GM03348 (cell line): ENCODE results near the gene SOCS2.

Experiments
- DNase-seq: peaks from one replicate; pipeline ENCODE4 v3.0.0; 2012; ENCODE audit warnings: low spot score

SOCS2 gene

DNA sequence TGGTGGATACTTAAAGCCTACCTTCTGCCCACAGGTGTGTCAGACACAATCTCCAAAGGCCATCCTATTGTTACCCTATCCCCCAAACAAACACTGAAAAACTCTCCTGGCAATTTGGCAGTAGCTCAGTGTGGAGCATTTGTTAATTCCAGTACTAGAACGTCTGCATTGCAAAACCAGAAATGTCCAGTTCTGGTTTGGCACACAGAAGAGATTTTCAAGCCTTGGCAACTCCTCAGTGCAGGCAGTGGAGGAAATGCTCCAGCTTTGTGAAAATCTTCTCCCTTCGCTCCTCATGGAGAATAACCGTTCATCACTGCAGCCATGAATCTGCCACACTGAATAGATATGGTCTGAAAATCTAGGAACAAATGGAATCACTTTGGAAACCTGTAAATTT lies 5.3 kb upstream of the SOCS2 start:
- peak; percentile 22 for DNase-seq

DNA sequence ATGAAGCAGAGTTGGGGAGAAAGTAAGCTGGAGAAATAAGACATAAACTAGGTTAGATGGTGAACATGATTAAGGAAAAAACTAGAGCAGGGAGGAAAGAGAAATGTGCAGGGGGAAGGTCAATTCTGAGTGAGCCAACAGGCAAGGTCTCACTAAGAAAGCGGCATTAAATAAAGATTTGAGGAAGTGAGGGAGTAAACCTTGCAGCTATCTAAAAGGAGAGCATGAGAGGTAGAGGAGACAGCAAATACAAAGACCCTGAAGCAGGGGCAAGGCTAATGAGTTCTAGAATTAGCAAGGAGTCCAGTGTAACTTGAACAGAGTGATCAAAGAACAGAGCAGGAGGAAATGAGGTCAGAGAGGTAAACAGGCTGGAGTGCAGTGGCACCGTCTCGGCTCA lies 4.4 kb upstream of the SOCS2 start:
- DNase-seq, result no peak

DNA sequence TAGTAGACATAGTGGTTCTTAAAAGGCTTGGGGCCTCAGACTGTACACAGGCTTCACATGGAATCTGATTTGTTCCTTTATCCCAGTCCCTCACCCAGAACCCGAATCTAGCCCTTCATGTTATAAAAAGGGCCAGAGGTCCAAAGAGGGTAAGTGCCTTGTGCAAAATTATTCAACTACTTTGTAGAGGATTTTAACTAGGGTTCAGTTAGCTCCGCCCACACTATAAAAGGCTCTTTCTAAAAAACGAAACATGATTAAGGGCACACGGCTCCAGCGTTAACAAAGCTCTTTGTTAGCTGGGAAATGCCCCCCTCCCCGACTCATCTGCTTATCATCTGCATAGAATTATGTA lies 3.2 kb upstream of the SOCS2 start:
- no peak for DNase-seq

DNA sequence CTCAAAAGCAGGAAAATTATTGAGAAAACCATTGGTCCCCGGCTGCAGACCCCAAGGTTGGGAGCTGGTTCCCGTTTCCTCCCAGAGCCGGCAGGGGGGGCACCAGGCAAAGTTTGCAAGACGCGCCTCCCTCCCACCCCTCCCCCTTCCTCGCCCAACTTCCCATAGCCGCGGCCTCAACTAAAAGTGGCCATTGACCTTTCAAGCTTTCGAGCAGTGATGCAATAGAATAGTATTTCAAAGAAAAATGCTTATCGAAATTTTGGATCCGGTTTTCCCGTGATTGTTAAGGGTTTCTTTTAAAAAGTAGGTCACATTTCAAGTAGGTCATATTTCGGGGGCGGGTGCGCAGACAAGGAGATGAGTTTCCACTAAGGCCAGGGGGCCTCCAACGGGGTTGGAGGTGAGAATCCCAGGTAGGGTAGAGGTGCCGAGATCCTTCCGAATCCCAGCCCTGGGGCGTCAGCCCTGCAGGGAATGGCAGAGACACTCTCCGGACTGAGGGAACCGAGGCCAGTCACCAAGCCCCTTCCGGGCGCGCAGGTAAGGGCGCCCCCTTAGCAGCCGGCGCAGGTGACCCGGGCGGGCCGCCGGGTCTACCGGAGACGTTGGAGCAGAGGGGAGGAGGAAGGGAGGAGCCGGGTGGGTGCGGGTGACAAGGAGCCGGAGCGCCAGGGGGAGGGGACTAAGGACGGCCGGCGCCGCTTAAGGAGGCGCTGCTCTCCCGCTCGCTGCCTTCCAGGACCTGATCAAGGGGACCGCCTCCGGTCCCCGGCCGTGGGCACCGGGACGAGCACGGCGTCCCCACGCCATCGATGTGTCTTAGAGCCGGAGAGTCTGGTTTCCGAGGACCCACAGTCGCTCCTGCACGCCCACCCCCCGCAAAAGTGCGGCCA lies 2.6 kb upstream of the SOCS2 start:
- peak; percentile 94 for DNase-seq

GRCh38 chr12:93570552-93571364 lies 1.7 kb upstream of the SOCS2 start:
- DNase-seq, result peak; percentile 95

DNA sequence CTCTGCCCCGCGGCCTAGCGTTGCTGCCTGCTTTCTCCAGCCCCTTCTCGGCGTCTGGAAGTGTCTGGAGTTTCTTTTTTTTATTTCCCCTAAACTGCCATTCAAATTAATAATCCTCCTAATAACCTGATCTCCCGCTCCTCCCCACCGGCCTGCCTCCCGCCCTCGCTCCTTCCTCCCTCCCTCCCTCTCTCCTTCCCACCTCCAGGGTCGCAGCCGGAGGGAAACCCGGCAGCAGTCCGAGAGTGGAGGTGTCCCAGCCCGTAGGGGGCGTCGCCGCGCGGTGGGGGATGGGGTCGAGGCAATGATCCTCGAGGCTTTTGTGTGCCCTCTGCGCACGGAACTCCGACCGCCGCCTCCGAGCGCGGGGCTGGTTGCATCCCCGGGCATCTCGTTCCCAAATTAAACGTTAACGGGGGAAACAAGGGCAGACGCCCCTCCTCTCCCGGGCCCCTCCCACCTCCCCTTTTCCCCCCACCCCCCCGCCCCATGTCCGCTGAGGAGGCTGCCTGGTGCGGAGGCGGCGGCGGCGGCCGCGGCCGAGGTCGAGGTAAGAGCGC lies 1.0 kb upstream of the SOCS2 start:
- peak; percentile 50 for DNase-seq

DNA sequence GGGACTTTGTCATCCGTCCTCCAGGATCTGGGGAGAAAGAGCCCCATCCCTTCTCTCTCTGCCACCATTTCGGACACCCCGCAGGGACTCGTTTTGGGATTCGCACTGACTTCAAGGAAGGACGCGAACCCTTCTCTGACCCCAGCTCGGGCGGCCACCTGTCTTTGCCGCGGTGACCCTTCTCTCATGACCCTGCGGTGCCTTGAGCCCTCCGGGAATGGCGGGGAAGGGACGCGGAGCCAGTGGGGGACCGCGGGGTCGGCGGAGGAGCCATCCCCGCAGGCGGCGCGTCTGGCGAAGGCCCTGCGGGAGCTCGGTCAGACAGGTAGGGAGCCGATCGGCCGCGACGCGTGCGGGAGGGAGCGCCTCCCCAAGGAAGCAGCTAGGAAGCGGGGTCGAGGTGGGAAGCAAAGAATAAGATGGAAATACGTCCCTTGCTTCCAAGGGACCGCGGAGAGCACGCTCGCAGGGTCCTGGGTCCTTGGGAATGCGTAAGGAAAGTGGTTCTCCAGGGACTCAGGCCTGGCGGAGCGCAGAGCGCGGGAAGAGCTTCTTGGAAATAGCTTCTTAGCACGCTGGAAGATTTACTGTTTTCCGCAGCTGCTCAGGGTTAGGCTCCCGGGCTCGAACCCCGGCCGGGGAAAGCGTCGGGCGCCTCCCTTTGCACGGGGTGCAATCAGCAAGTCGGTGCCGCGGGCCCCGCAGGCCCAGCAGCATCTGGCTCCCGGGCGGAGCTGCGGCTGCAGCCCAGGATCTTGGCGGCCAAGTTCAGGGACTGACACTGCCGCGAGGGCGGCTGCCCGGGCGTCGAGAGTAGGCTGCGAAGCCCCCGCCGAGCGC lies 457 bp downstream of the SOCS2 start:
- peak; percentile 67 for DNase-seq

DNA sequence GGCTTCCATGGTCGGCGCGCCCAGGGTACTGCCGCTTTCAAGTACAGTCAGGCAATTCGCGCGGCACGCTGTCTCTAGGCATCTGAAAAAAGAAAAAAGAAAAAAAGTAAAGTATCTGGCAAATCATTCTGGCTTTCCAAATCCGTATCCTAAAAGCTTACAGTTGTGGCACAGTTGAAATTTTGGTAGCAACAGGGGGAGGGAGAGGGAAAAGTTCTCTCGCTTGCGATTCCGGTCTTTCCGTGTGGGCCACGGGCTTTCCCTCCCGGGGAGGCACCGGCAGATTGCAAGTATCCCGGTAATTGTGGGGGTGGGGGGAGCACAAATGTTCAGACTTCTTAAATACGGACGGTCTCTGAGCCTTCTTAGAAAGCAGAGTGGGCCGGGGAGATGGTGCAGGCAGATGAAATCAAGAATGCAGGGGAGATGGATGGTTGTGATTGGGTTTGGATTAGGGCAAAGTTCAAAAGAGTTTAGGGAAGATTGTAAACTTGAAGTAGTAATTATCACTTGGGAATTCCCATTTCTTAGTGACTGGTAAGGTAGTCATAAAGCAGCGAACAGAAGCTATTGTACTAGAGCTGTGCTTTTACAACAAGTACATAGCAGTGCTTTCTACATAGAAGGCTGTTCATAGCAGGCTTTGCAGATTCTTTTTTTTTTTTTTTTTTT lies 1.2 kb downstream of the SOCS2 start:
- DNase-seq, result peak; percentile 9

- DNase-seq, result no peak
These were observed 4.7 kb downstream of the SOCS2 start for GRCh38 chr12:93577222-93577621.

DNA sequence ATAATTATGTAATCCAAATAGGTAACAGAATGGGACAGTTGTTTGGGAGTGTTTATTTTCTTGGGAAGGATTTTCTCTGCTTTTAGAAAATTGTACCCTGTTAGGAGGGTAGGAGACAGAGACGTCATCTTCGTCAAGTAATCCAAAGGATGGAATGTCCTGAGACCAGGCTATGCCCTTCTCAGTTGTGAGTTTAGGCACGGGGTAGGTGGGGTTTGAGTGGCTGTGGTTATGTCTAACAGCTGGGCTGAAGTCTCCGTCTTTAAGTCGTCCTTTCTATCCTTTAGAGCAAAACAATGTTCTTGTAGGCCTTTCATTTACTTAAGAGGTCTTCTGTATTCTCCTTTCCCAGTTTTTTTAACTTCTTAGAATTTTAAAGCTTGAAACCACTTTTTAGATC lies 5.7 kb downstream of the SOCS2 start:
- DNase-seq, result no peak

DNA sequence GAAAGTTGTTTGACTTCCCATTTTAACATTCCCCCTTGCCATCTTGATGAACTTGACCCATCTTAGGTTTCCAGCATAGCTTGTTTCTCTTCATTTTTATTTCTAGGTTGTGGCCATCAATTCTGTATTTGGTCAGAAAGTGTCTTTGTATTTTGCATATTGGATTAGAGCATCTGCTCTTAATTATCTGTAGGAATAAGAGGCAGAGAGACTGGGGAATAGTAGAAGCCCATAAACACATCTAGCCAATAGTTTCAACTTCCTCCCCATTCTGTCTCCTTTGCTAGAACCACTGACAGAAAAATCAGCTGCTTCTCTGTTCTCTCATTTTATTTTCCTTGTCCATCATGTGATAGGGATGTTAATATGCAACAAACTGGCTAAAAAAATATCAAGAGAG lies 8.2 kb downstream of the SOCS2 start:
- DNase-seq, result no peak

DNA sequence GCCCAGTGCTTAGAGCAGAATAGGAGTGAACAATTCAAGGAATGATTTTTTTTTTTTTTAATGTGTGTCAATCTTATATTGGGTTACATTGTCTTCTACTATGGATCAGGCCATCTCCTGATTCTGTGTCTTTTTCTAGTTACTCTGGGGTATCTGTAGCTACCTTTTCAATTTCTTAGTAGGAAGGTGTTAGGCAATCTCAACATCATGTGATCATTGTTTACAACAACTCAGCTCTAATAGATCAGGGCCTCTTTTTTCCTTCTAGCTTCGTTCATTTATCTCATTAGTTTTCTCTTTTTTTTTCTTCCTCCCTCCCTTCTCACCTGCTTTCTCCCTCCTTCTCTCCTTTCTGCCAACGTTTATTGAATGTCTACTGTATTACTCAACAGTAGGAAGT lies 8.9 kb downstream of the SOCS2 start:
- no peak for DNase-seq

DNA sequence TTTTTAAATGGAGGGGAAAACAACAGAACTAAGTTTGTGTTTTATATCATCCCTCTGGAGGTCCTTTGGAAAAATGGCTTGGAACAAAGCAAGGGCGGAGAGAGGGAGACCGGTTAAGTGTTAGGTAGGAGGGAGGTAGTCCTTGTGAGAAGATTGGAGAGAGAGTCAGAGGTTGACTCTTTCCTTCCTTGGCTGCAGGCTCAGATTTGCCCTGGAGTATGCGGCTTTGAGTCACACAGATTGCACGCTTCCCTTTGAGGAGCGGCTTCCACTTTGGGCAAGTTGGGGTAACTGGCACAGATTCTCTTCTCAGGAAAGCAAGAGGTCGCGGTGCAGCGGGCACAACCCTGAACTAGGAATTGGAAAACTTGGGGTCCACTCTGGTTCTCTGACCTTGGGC lies 9.9 kb downstream of the SOCS2 start:
- DNase-seq, result no peak

DNA sequence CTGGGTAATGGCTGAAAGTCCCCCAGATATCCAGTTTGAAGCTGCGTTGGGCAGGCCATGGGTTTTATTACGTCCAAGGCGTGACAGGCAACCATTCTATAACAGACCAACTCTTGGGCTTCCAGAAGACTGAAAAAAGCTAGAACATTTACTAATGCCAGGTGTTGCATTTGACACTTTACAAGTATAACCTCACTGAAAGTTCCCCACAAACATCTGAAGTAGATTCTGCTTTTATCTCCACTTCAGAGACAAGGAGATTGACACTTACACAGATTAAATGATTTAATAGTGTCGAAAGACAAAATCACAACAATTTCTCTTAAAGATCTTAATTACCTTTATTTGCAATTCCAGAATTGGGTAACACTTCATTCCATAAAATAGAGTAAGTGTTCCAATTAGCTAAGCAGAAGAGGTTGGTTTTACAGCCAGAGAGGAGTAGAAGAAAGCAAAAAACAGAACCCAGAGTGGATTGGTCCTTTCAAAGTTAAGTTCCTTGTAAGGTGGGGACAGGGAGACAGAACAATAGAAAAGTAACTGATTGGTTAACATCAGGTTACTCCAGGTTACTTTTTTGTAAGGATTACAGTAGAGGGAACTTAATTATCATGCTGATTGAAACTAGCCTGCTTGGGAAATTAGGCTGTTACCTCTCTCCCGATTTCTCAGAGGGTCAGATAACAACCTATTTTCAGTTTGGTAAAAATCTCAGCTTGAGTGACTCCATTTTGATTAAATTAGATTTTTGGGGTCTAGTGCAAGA lies 11.3 kb downstream of the SOCS2 start:
- no peak for DNase-seq

- DNase-seq, result no peak
These were observed 12.8 kb downstream of the SOCS2 start for GRCh38 chr12:93585247-93585646.

DNA sequence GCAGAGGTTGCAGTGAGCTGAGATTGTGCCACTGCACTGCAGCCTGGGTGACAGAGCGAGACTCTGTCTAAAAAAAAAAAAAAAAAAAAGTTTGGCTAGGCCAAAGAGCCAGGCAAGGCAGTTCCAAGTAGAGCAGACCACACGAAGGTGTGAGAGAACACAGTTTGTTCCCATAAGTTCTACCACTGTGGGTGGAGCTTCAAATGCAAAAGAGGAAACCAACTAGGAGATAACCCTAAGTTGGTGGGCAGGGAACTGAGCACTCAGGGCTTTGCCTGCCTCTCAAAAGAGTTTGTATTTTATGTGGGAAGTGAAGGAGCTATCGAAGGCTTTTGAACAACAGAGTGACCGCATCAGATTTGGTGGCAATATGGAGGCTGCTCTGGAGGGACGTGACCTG lies 15.1 kb downstream of the SOCS2 start:
- no peak for DNase-seq

DNA sequence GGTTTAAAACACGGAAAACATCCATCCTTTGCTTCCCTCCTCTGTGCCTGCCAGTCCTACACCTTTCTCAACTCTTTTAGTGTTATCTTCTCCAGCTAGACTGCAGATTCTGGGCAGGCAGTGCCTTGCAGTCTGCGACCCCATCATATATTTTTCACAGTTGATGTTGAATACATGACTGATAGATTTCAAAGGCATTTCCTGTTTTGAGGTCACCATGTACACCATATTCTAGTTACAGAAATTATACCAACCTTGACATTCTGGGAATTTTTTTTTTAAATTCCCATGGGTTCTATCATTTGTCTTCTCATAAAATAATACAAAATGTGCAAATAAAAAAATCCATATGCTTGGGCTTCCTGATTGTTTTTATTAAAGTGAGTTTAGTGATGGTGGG lies 16.6 kb downstream of the SOCS2 start:
- DNase-seq, result no peak

DNA sequence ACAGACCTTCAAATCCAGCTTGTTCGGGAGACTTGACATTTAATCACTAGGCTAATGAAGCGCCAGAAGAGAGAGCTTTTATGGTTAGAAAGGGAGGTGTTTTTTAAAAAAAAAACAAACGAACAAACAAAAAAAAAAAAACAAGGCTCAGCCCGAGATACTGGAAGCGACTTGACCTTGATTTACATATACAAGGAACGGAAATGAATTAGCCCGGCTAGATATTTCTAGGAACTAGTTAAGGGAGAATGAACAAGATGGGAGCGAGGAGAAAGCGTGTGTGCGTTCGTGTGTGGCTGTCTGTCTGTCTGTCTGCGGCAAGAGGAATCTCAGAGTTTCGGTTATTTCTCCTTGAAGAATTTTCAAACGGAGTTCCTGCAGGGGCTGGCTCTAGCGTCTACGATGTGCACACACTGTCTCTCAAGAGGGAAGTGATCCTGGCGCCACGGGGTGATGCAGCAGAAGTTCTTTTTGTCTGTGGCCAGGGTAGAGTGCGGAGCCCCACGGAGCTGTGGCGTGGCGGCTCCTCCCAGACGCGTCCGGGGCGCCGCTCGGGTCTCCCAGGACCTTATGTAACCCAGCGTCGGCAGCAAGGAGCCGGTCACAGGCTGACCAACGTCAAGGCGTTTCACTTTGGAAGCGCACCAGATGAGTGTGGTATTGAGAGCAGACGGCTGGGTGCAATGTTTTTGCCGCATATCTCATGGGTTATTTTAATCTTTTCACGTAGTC lies 18.8 kb downstream of the SOCS2 start:
- peak; percentile 88 for DNase-seq

DNA sequence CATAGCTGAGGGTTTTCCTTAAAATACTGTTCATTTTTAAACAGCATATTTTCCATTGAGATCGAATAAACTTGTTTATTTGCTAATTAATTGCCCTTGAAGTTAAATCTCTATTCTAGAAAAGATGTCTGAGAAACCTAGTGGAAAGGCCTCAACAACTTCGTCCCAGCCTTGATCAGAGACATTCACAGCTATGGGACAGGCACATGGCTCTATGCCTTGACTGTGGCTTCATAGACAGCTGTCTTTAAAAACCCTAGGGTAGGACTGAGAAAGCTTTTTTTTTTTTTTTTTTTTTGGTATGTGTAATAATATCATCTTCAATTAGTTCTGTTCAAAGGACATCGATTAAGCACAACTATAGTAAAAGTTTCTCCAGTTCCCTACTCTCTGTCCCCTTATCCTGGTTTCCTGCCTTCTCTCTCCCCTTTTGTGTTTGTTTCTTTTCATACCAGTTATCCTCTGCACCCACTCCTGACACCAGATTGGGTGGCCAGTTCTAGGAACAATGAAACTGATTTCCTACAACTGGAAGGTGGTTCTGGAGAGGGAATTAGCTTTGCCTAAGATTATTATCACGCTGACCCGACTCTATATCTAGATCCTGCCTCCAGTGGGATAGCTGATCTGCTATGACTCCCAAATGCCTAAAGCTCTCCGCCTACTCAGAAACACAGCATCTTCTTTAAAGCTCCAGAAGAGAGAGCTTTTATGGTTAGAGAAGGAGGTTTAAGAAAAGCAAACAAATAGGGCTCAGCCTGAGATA lies 20.3 kb downstream of the SOCS2 start:
- DNase-seq, result no peak
